Activated CD4-positive, alpha-beta T cell treated with anti-CD3 and anti-CD28 coated beads, Interleukin-2, amount 50 U/mL, for 4 hours (primary cell): ENCODE results near the gene GIMAP6.
"Not testable (repeated sequence)": the region's sequence is repeated elsewhere in the genome, so short reads cannot be mapped to it uniquely, and the experiment has no call there.

Source experiments
- DNase-seq, 2 experiments: peaks; one replicate each; pipeline ENCODE4 v3.0.0-alpha.2; 2020

GIMAP6 gene

GRCh38 chr7:150631866-150632864 lies at the start of gene GIMAP6:
Gene GIMAP6, minus strand, starts transcription at chr7:150632385. Its CDS starts 2,243 bp downstream, at chr7:150630142.
- peak; percentile 26 to 29 for DNase-seq

GRCh38 chr7:150680364-150680763 lies 48.2 kb upstream of the GIMAP6 start:
- not testable (repeated sequence) for DNase-seq

- DNase-seq, result not testable (repeated sequence)
These were observed 46.4 kb upstream of the GIMAP6 start for GRCh38 chr7:150678601-150679000.

- not testable (repeated sequence) for DNase-seq
These were observed 44.7 kb upstream of the GIMAP6 start for GRCh38 chr7:150676854-150677253.

GRCh38 chr7:150676276-150676675 lies 44.1 kb upstream of the GIMAP6 start:
- not testable (repeated sequence) for DNase-seq

GRCh38 chr7:150675714-150676113 lies 43.5 kb upstream of the GIMAP6 start:
- no peak for DNase-seq

- not testable (repeated sequence) for DNase-seq
These were observed 39.8 kb upstream of the GIMAP6 start for GRCh38 chr7:150671798-150672585.

GRCh38 chr7:150668977-150669376 lies 36.8 kb upstream of the GIMAP6 start:
- DNase-seq, result no peak

- DNase-seq, result peak; percentile 49 to 57
These were observed 36.3 kb upstream of the GIMAP6 start for GRCh38 chr7:150668472-150668911.

- DNase-seq, result no peak
These were observed 34.2 kb upstream of the GIMAP6 start for GRCh38 chr7:150666412-150666811.

GRCh38 chr7:150665896-150666295 lies 33.7 kb upstream of the GIMAP6 start:
- DNase-seq, result no peak

- peak; percentile 35 to 36 for DNase-seq
These were observed 33.0 kb upstream of the GIMAP6 start for GRCh38 chr7:150665089-150665748.

- no peak for DNase-seq
These were observed 31.8 kb upstream of the GIMAP6 start for GRCh38 chr7:150663802-150664494.

GRCh38 chr7:150662821-150663220 lies 30.6 kb upstream of the GIMAP6 start:
- DNase-seq, result not testable (repeated sequence)

- DNase-seq, result no peak
These were observed 28.9 kb upstream of the GIMAP6 start for GRCh38 chr7:150660939-150661613.

GRCh38 chr7:150657526-150657925 lies 25.3 kb upstream of the GIMAP6 start:
- DNase-seq, result no peak

- no peak for DNase-seq
These were observed 23.9 kb upstream of the GIMAP6 start for GRCh38 chr7:150656047-150656446.

- DNase-seq, result no peak
These were observed 22.5 kb upstream of the GIMAP6 start for GRCh38 chr7:150654692-150655091.

GRCh38 chr7:150649080-150649385 lies 16.8 kb upstream of the GIMAP6 start:
- DNase-seq, result no peak

GRCh38 chr7:150648353-150649079 lies 16.3 kb upstream of the GIMAP6 start:
- DNase-seq, result no peak
